Activated T-helper 2 cell treated with anti-CD3 and anti-CD28 coated beads, Interferon-gamma antibody, Interleukin-2, Interleukin-4, amounts not matched to agents 10 μg/mL and 5 μg/mL and 100 μg/mL, durations not matched to agents 14 hours and 24 hours and 36 hours (primary cell): ENCODE results near the gene MYZAP. TPM values are rescaled to one million over a fixed set of nuclear protein-coding genes. Genes with fewer than 3 reads are reported as not detected.

Source experiments
- DNase-seq: peaks from one replicate; pipeline ENCODE4 v3.0.0; 2021; ENCODE audit warnings: low spot score
- H3K27ac Mint-ChIP-seq: one replicate; pipeline ENCODE4 v1.8.0; 2021; ENCODE audit warnings: mixed read lengths
- H3K27me3 Mint-ChIP-seq: one replicate; pipeline ENCODE4 v1.8.0; 2021; ENCODE audit warnings: low read depth, mixed read lengths
- H3K36me3 Mint-ChIP-seq: one replicate; pipeline ENCODE4 v1.8.0; 2021; ENCODE audit warnings: low read depth, mixed read lengths
- H3K4me1 Mint-ChIP-seq: one replicate; pipeline ENCODE4 v1.8.0; 2021; ENCODE audit warnings: low read depth, mixed read lengths
- H3K4me3 Mint-ChIP-seq: one replicate; pipeline ENCODE4 v1.8.0; 2021; ENCODE audit warnings: low read depth, mild to moderate bottlenecking, moderate library complexity, mixed read lengths
- H3K9me3 Mint-ChIP-seq: one replicate; pipeline ENCODE4 v1.8.0; 2021; ENCODE audit warnings: mixed read lengths
- intact Hi-C: fragments of 100-400 bp; cut with micrococcal nuclease; formaldehyde crosslinking; loops from one replicate; pipeline ENCODE4 v1.15.1; 2023
- total RNA-seq: library from RNA; stranded (reverse); gene quantifications from 2 replicates; pipeline ENCODE4 v1.2.3, GENCODE V29; 2022

MYZAP gene
- total RNA-seq, 1 donor from 2014 or later, result not detected

DNA sequence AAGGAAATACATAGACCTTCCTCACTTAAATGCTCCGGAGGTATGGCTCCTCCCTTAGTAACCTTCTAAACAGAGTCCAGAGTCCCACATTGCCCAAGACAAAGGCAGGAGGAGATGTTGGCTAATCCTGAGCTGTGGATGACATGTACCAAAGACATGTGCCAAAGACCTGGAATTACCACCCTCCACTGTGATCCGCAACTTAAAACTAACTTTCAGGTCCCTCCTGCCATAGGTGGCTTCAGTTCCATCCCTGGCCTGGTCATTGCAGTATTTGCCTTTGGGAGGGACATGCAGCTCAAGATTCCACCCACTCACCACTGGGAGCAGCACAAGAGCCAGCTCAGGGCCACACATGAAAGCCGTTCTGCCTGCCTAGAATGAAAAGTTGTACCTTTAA is 28.0 kb downstream of the MYZAP start:
- Mint-ChIP-seq H3K27ac (no peak overlapping the region), H3K36me3 (no peaks in the 10 kb centered on the region), H3K4me3 (no peak overlapping the region), H3K4me1 (no peaks in the 10 kb centered on the region), H3K9me3 (no peaks in the 10 kb centered on the region), H3K27me3 (peaks cover 2% of the 10 kb centered on the region)
- DNase-seq, result no peak
- intact Hi-C loops, result no loop called here

DNA sequence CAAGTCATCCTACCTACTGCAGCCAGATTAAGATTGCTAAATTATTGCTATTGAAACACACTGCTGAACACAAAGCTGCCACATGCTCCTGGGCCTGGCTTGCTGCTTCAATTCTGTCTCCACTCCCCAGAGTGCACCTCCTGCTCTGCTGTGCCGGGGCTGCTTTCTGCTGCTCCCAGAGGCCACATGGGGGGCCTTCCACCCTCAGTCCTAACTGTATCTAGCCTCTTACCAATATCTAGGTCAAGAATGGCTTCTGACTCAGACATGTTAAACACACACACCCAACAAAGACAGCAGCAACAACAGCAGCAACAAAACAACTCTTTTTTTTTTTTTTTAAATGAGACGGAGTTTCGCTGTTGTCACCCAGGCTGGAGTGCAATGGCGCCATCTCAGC is 33.0 kb downstream of the MYZAP start:
- Mint-ChIP-seq H3K4me1 (no peaks in the 10 kb centered on the region), H3K4me3 (no peak overlapping the region), H3K9me3 (no peaks in the 10 kb centered on the region), H3K36me3 (no peaks in the 10 kb centered on the region), H3K27ac (no peak overlapping the region), H3K27me3 (peaks cover 7% of the 10 kb centered on the region)
- no peak for DNase-seq
- intact Hi-C loops, result no loop called here

DNA sequence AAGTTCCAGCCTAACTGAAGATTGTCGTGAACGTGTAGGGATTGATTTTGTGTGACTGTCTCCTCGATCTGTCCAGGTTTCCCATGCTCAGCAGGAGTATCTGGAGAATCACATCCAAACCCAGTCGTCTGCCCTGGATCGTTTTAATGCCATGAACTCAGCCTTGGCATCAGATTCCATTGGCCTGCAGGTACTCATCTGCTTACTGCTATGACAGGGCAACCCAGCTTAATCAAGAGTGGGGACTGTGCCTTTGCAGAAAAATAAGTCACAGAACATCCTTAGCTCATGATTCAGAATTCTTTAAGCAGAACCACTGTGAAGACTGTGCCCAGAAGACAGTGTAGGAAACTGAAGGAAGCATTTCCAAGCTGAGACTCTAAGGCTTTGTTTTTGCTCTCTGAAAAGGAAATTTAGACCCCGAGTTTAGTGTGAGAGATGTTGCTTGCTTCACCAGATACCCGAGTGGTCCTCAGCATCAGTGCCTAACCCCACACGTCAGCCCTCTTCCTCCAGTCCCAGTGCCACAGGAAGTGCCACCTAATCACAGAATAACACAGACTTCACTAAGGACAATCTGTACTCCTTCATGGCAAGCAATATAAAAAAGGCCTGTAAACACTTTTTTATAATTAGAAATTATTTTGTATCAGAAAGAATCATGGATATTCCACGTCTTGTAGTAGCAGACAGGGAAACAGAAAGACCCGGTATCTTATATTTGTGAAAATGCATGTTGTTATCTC is 34.2 kb downstream of the MYZAP start:
- no peaks in the 10 kb centered on the region for H3K4me1 Mint-ChIP-seq
- H3K9me3 Mint-ChIP-seq, result no peaks in the 10 kb centered on the region
- no peak overlapping the region for H3K4me3 Mint-ChIP-seq
- no peak for DNase-seq
- intact Hi-C loops, result no loop called here
- H3K27me3 Mint-ChIP-seq, result peaks cover 7% of the 10 kb centered on the region
- H3K36me3 Mint-ChIP-seq, result no peaks in the 10 kb centered on the region
- no peak overlapping the region for H3K27ac Mint-ChIP-seq

- Mint-ChIP-seq H3K4me3 (no peak overlapping the region), H3K9me3 (no peaks in the 10 kb centered on the region), H3K27me3 (peaks cover 7% of the 10 kb centered on the region), H3K4me1 (no peaks in the 10 kb centered on the region), H3K36me3 (no peaks in the 10 kb centered on the region), H3K27ac (no peak overlapping the region)
- DNase-seq, result no peak
- intact Hi-C loops, result no loop called here
These were observed 35.2 kb downstream of the MYZAP start for GRCh38 chr15:57626713-57627440.

DNA sequence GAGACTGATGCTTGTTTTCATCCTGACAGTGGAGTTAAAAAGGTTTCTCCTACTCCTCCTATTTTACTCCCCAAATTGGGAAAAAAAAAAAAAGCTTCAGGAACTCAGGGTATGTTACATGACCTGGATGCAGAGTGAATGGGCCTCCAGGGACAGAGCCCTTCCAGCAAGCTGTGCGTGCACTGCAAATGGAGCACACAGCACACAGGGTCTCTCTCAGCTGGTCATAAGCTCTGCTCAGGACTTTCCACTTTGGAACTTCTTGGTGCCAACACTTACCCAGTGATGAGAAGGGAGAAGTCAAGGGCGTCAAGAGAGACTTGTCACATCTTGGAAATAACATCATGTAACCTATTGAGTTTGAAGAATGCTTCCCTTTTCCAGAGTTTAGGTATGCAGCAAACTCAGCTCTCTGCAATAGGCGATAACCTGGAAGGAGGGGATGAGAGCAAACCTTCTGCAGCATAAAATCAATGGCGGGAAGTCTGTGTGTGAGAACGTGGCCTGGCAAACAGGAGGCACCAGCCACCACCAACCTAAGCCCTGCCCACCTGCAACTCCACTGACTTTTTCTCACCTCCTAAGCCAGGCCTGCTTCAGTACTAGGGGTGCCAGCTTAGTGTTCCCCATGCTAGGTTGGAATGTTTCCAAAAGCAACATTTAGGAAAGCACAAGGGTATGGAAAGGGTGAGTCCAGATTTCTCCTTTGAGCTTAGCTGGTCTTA is 39.8 kb downstream of the MYZAP start:
- no peaks in the 10 kb centered on the region for H3K9me3 Mint-ChIP-seq
- intact Hi-C loops, result no loop called here
- H3K4me3 Mint-ChIP-seq, result no peak overlapping the region
- no peaks in the 10 kb centered on the region for H3K4me1 Mint-ChIP-seq
- no peak overlapping the region for H3K27ac Mint-ChIP-seq
- H3K27me3 Mint-ChIP-seq, result no peaks in the 10 kb centered on the region
- no peak for DNase-seq
- no peaks in the 10 kb centered on the region for H3K36me3 Mint-ChIP-seq

DNA sequence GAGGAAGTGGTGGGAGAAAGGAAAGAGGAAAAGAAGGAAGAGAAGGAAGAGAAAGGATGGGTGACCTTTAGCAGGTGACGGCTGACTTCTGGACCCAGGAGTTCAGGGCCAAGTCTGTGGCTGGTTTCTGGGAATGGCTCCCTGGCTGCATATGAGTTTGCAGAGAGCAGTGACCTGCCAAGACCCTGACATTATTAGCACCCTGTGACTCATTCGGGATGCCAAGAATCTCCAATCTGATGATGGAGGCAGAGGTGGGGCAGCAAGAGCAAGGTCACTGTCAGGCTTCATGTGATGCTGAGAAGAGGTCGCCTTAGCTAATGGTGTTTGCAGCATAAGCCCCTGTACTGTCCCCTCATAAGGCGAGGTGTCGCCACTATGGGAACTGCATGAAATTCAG is 42.6 kb downstream of the MYZAP start:
- no peaks in the 10 kb centered on the region for H3K9me3 Mint-ChIP-seq
- H3K27ac Mint-ChIP-seq, result no peak overlapping the region
- H3K36me3 Mint-ChIP-seq, result no peaks in the 10 kb centered on the region
- no peak overlapping the region for H3K4me3 Mint-ChIP-seq
- intact Hi-C loops, result no loop called here
- DNase-seq, result no peak
- peaks cover 2% of the 10 kb centered on the region for H3K27me3 Mint-ChIP-seq
- no peaks in the 10 kb centered on the region for H3K4me1 Mint-ChIP-seq

DNA sequence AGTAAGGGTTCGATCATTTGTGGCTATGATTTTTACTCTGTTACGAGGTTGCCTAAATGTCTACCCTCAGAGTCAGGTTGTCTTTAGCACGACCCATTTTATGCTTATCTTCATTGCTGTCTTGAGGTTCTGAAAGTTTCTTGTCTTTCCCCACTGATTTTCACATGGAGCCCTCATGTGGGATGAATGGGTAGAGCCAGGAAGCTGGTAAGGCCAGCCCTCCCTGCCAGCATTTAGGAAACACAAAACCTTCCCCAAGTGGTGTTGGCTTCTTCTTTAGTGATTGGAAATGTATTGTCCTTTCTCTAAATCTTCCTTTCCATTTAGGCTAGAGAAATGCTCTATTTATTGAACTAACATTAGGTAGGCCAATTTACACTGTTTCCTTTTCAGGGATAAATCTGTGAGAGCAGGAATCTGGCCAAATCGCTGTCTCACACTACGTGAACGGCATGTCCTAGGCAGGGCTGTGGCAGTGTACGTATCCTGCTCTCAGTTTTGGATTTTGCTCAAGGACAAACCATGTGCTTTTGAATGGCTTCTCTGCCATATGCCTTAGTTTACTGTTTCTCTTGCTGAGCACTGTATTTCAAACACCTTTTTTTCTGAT is 43.7 kb downstream of the MYZAP start:
- Mint-ChIP-seq H3K4me3 (no peak overlapping the region), H3K9me3 (no peaks in the 10 kb centered on the region), H3K4me1 (no peaks in the 10 kb centered on the region), H3K36me3 (no peaks in the 10 kb centered on the region), H3K27me3 (peaks cover 4% of the 10 kb centered on the region), H3K27ac (no peak overlapping the region)
- intact Hi-C loops, result no loop called here
- no peak for DNase-seq

GRCh38 chr15:57637846-57638245 is 46.1 kb downstream of the MYZAP start:
- no peaks in the 10 kb centered on the region for H3K4me1 Mint-ChIP-seq
- H3K27ac Mint-ChIP-seq, result no peak overlapping the region
- no peak for DNase-seq
- no peaks in the 10 kb centered on the region for H3K36me3 Mint-ChIP-seq
- no peaks in the 10 kb centered on the region for H3K9me3 Mint-ChIP-seq
- peaks cover 4% of the 10 kb centered on the region for H3K27me3 Mint-ChIP-seq
- no peak overlapping the region for H3K4me3 Mint-ChIP-seq
- intact Hi-C loops, result no loop called here

DNA sequence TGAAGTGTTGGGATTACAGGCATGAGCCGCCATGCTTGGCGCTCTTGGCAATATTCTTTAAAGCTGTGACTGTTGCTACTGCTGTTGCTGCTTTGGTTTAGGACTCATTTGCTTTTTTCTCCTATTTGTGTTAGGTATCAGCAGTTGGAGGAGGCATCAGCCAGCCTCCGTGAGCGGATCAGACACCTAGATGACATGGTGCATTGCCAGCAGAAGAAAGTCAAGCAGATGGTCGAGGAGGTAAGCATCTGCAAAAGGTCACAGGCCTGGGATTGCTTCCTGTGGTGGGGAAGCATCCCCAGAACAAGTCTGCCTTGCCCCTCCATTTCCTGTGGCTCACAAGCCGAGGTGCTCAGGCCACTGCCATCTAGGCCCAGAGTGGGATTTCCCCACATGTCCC is 47.6 kb downstream of the MYZAP start:
- H3K27ac Mint-ChIP-seq, result no peak overlapping the region
- intact Hi-C loops, result no loop called here
- H3K9me3 Mint-ChIP-seq, result no peaks in the 10 kb centered on the region
- H3K36me3 Mint-ChIP-seq, result no peaks in the 10 kb centered on the region
- H3K4me3 Mint-ChIP-seq, result no peak overlapping the region
- H3K4me1 Mint-ChIP-seq, result no peaks in the 10 kb centered on the region
- no peak for DNase-seq
- peaks cover 4% of the 10 kb centered on the region for H3K27me3 Mint-ChIP-seq

DNA sequence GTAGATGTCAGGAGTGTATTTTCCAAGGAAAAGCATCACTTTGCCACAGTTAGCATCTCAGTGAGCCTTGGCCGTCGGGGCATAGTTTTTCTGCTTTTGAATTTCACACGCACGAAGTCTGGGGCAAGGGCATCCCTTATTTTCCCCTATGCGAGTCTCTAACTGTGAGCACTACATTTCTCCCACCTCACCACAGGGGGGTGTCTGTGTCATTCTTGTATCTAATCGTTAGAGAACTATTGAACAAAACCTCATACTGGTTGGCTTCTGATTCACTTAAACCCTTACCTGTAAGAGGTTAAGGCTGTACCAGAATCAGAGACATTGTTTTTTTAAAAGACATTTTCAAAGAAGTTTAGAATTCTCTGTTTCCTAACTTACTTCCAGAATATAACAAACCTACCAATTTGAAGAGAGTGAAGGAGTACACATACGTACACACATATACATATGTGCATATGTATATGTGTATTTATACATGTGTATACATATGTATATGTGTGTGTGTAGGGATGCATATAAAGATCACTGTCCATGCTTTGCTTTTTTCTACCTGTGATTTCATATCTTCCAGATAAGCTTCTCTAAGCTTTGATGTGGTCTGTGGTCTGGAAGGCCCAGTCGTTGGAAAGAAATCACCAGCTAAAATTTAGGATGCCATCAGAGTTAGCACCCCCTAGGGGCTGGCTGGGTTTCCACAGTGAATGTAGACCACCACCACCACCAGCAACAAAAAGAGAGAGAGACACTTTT is 49.4 kb downstream of the MYZAP start:
- Mint-ChIP-seq H3K27ac (no peak overlapping the region), H3K36me3 (no peaks in the 10 kb centered on the region), H3K27me3 (peaks cover 6% of the 10 kb centered on the region), H3K4me3 (no peak overlapping the region), H3K9me3 (no peaks in the 10 kb centered on the region), H3K4me1 (no peaks in the 10 kb centered on the region)
- intact Hi-C loops, result no loop called here
- no peak for DNase-seq

GRCh38 chr15:57643826-57644225 is 52.1 kb downstream of the MYZAP start:
- DNase-seq, result no peak
- no peak overlapping the region for H3K27ac Mint-ChIP-seq
- no peak overlapping the region for H3K4me3 Mint-ChIP-seq
- intact Hi-C loops, result no loop called here
- H3K27me3 Mint-ChIP-seq, result peaks cover 7% of the 10 kb centered on the region
- H3K9me3 Mint-ChIP-seq, result no peaks in the 10 kb centered on the region
- H3K4me1 Mint-ChIP-seq, result no peaks in the 10 kb centered on the region
- H3K36me3 Mint-ChIP-seq, result no peaks in the 10 kb centered on the region

- no peak for DNase-seq
- H3K4me1 Mint-ChIP-seq, result no peaks in the 10 kb centered on the region
- no peaks in the 10 kb centered on the region for H3K9me3 Mint-ChIP-seq
- H3K27ac Mint-ChIP-seq, result no peak overlapping the region
- peaks cover 7% of the 10 kb centered on the region for H3K27me3 Mint-ChIP-seq
- H3K36me3 Mint-ChIP-seq, result no peaks in the 10 kb centered on the region
- intact Hi-C loops, result no loop called here
- H3K4me3 Mint-ChIP-seq, result no peak overlapping the region
These were observed 54.4 kb downstream of the MYZAP start for GRCh38 chr15:57646087-57646486.
